BE2C (cell line): Measurements from ENCODE around the gene KIAA1614.

Source experiments
- DNase-seq: peaks from one replicate; pipeline ENCODE4 v3.0.0-alpha.2; 2020
- H3K27me3 ChIP-seq: fragments of 250-450 bp; sonication (Bioruptor Pico); 2 replicates; pipeline ENCODE4 v1.5.1; 2020; ENCODE audit warnings: mild to moderate bottlenecking
- H3K36me3 ChIP-seq: fragments of 250-450 bp; sonication (Bioruptor Pico); 2 replicates; pipeline ENCODE4 v1.5.1; 2020; ENCODE audit warnings: mild to moderate bottlenecking
- H3K4me1 ChIP-seq: fragments of 250-450 bp; sonication (Bioruptor Pico); 2 replicates; pipeline ENCODE4 v1.5.1; 2020
- H3K4me3 ChIP-seq: 2 replicates; pipeline ENCODE4 v1.5.1; 2011; ENCODE audit warnings: low read depth, low read length
- H3K9me3 ChIP-seq: fragments of 250-450 bp; sonication (Bioruptor Pico); 2 replicates; pipeline ENCODE4 v1.5.1; 2020
- TF ChIP-seq, protein P1 (sequence below): IDR thresholded peaks from 2 replicates; pipeline ENCODE4 v1.5.1; 2012; ENCODE audit warnings: mild to moderate bottlenecking, low read depth, low read length

Gene KIAA1614

DNA sequence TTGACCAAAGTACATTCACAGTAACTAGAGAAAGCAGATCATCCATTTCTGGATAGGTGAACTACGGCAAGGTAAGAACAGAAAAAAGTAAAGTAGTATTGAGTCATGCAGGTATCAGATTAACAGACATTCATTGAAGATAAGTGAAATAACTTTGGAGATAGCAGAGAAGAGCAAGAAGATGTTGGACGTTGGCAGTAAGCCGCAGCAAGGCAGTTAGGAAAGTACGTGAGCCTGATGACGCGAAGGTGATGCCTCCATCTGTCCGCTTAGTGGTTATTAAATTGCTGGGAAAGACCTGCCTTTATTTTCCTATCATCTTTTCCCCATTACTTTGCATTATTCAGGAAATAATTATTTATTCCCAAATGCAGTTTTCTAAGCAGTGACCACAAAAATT lies 24.9 kb upstream of the KIAA1614 start:
- H3K36me3 ChIP-seq, result no peaks in the 10 kb centered on the region; the same call in 1 of the 2 replicates
- no peak overlapping the region for H3K4me3 ChIP-seq
- H3K27me3 ChIP-seq, result no peaks in the 10 kb centered on the region
- TF ChIP-seq, protein P1, sequence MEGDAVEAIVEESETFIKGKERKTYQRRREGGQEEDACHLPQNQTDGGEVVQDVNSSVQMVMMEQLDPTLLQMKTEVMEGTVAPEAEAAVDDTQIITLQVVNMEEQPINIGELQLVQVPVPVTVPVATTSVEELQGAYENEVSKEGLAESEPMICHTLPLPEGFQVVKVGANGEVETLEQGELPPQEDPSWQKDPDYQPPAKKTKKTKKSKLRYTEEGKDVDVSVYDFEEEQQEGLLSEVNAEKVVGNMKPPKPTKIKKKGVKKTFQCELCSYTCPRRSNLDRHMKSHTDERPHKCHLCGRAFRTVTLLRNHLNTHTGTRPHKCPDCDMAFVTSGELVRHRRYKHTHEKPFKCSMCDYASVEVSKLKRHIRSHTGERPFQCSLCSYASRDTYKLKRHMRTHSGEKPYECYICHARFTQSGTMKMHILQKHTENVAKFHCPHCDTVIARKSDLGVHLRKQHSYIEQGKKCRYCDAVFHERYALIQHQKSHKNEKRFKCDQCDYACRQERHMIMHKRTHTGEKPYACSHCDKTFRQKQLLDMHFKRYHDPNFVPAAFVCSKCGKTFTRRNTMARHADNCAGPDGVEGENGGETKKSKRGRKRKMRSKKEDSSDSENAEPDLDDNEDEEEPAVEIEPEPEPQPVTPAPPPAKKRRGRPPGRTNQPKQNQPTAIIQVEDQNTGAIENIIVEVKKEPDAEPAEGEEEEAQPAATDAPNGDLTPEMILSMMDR, result no peak
- H3K4me1 ChIP-seq, result no peaks in the 10 kb centered on the region
- H3K9me3 ChIP-seq, result no peaks in the 10 kb centered on the region
- DNase-seq, result no peak

DNA sequence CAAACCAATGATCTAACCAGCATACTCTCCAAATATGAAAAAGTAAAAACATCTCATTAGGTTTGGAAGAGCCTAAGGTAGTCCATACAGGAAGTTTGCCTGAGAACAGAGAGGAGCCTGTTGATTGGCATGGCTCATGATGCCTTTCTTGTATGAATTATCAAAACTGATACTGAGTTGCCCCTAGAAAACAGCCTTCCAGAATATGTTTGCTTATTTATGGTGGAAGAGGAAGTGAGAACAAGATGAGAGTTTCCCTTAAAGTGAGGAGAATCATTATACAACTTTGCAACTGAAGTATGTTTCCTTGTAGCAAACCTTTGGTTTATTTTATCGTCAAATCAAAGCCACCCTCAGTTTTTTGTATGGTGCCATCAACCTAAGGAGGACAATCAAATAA lies 23.8 kb upstream of the KIAA1614 start:
- Histone ChIP-seq H3K4me1 (no peaks in the 10 kb centered on the region), H3K36me3 (no peaks in the 10 kb centered on the region; the same call in 1 of the 2 replicates), H3K27me3 (no peaks in the 10 kb centered on the region), H3K4me3 (no peak overlapping the region), H3K9me3 (no peaks in the 10 kb centered on the region)
- DNase-seq, result no peak
- TF ChIP-seq, protein P1, result no peak

DNA sequence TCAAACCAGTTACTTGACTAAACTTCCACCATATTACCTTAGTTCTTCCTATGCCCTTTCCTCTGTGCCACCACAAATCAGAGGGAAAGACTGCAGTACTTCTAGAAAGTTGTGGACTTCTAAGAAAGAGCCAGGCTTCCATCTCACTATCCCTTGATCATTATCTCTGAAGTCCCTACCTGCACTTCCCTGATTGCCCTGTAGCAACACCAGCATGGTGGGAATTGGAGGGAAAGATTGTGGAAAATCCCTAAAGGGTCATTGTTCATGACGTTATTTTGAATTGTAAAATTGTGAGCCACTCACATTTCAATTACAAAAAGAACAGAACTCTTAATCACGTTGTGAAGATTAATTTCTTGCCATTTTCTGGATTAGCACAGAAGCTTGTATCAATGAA lies 23.4 kb upstream of the KIAA1614 start:
- Histone ChIP-seq H3K4me3 (no peak overlapping the region), H3K36me3 (no peaks in the 10 kb centered on the region), H3K4me1 (no peaks in the 10 kb centered on the region), H3K9me3 (no peaks in the 10 kb centered on the region), H3K27me3 (no peaks in the 10 kb centered on the region)
- TF ChIP-seq, protein P1, result no peak
- no peak for DNase-seq

DNA sequence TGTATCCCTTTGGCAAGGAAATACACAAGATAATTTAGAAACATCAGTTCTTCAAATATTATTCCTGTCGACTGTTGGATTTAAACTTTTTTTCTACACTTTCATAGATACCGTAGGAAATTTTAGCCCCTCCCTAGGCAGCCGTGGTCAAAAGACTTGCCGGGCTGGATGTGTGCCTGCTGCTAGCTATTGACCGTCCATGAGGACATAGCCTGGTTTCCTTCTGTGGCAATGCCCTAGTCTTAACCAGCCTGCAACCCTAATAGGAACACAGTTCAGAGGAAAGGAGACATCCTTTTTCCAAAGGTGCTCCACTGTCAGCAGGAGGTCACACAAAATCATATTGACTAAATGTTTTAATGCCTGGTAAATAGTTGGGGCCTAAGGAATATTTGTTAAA lies 20.4 kb upstream of the KIAA1614 start:
- no peak for DNase-seq
- Histone ChIP-seq H3K27me3 (no peaks in the 10 kb centered on the region), H3K4me3 (no peak overlapping the region), H3K9me3 (no peaks in the 10 kb centered on the region), H3K36me3 (no peaks in the 10 kb centered on the region), H3K4me1 (no peaks in the 10 kb centered on the region)
- TF ChIP-seq, protein P1, result no peak

DNA sequence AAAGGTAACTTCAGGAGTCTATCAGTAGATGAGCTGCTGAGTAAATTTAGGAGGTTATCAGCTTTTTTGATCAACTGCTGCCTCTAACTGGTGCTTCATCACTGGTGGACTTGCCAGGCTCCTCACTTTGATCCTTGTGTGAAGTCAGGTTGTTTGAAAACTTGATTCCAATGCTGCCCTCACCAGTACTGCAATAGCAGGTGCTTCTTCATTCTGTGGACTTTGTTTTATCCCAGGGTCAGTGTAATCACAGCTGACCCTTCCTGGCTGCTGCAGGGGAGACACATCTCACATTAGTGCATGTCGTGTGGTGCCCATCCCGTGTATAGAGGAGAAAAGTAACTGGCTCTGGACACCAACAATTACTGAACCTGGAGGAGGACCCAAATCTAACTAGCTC lies 20.0 kb upstream of the KIAA1614 start:
- Histone ChIP-seq H3K27me3 (no peaks in the 10 kb centered on the region), H3K4me3 (no peak overlapping the region), H3K9me3 (no peaks in the 10 kb centered on the region), H3K36me3 (no peaks in the 10 kb centered on the region), H3K4me1 (no peaks in the 10 kb centered on the region)
- TF ChIP-seq, protein P1, result no peak
- no peak for DNase-seq

DNA sequence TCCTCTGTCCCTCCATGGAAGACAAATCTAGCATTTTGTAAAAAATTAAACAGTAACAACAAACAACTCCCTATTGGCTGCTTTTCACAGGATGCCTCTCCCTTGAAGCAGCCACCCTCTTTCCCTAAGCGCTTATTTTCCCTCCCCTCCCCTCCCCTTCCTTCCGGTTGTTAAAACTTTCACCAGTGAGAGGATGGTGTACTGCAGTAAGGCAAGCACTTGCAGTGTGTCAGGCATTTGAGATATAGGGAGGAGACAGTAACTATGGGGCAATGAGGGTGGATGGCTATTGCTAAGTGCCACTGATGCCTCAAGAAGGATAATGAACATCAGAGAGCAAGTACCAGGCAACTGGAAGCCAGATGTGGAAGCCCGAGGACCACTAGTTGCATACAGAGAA lies 19.1 kb upstream of the KIAA1614 start:
- no peak for DNase-seq
- Histone ChIP-seq H3K9me3 (no peaks in the 10 kb centered on the region), H3K27me3 (no peaks in the 10 kb centered on the region), H3K36me3 (no peaks in the 10 kb centered on the region), H3K4me3 (no peak overlapping the region), H3K4me1 (peaks cover 8% of the 10 kb centered on the region)
- TF ChIP-seq, protein P1, result no peak
